ENCODE results near the gene ARHGEF17.

The ARHGEF17 gene

DNA sequence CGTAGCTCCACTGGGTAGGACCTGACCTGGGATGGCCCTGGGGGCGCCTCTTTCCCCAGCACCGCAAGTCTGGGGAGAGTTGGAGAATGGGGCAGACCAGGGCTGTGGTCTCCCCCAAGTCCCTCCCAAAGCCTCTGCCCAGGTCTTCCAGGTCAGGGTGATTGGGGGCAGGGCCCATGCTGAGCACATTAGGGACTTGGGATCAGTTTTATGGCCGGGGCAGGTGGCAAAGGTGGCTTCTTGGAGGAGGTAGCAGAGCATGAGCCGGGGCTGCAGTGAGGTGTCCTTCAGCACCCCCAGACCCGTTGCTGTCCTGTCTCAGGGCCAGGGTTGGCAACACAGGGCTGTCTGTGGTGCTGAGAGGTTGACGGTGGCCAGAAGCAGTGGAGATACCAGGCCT lies 74.1 kb downstream of the ARHGEF17 start:
- DNase-seq (ENCODE audit: low spot score) = no peak

GRCh38 chr11:73382747-73383146 lies 74.7 kb downstream of the ARHGEF17 start:
- DNase-seq (ENCODE audit: low spot score) = no peak

DNA sequence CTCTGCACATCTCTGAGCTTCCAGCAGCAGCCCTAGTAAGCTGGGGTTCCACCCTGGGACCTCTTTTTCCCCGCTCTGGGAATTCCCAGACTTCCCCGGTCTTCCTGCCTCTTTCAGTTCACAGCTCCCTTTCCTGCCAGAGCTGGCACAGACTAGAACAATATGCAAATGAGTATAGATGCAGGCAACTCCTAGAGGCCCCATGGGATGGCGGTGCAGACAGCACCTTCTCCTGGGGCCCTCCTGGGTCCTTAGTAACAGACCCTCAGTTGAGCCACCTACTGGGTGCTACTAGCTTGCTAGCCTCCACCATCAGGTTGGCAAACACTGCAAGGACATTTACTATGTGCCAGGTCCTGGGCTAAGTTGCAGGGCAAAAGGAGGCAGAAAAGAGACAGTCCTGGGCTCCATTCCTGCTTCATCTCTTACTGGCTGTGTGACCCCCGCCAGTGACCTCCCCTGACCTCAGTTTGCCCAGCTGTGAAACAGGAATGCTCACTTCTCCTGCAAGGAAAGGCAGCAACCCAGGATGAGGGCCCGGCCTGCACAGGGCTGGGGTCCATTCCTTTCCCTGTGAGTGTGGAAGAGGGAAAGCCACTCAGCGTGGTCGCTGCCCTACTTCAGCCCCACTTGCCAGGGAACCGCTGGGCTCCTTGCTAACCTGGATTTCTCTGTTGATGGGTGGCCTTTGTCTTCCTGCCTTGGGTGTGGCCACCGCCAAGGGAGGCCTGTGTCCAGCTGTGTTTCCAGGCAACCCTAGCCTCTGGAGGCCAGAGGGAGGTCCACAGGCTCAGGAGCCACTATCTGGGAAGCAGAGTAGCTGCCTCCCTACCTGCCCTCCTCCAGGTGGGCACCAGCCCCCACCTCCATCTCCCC lies 75.4 kb downstream of the ARHGEF17 start:
- DNase-seq (ENCODE audit: low spot score) = no peak

DNA sequence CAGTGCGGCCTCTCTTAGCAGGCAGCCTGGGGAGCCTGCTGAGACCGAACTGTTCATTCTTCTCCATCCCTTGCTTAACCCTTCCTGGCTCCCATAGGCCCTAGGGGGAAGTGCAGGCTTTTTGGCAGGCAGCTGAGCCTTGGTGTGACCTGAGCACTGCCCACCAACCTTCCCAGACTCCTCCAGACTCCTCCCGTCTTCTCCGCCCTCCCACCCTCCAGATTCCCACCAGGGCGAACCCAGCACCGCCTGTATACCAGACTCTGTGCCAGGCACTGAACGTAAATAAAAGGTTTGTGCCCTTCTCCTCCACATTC lies 76.0 kb downstream of the ARHGEF17 start:
- DNase-seq (ENCODE audit: low spot score) = no peak

DNA sequence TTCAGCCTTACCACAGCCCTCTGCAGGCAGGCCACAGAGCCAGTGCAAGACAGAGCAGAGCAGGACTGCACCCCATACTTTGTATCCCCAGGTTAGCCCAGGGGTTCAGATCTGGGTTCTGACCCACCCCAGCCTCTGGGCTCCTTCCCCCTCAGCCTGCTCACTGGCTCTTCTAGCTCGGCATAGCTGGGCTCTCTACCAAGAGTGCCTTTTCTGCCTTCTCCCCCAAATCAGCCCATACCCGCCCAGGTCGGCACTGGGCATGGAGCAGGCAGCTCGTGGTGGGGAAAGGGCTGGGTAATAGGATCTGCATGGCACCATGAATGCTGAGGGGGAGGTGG lies 76.4 kb downstream of the ARHGEF17 start:
- no peak for DNase-seq (ENCODE audit: low spot score)

GRCh38 chr11:73384872-73385689 lies 77.0 kb downstream of the ARHGEF17 start:
- DNase-seq (ENCODE audit: low spot score) = no peak

DNA sequence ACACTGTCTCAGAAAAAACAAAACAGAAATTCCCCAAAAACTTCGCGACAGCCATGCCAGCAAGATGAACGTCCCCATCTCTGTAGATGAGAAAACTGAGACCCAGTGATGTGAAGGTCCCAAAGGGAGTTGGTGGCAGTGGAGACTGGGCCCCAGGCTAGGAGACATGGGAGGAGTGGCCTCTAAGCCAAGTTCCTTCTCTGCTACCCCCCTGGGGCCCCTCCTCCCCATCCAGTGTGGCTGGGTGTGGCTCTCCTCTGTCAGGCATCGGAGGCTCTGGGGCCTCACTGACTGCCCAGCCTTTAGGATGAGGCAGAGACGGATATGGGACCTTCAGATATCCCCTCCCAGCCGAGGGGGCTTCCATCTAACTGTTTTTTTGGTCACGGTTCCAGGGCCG lies 77.9 kb downstream of the ARHGEF17 start:
- DNase-seq (ENCODE audit: low spot score) = no peak

DNA sequence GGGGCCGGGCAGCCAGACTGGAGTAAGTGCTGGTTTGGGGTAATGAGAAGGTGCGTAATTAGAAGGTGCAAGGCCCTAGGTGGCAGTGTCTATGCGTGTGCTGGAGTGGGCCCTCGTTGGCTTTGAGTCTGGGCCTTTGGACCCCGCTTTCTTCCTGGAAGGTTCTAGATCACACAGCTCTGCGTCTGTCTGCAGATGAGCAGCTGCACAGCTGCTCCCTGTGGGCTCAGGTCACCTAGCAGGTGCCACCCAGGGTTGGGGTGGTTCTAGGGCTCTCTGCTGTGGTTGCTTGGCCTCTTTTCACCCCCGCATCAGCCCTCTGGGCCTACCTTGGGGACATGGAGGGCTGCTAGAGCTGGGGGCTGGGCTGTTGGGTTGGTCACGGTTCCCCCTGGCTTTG lies 78.5 kb downstream of the ARHGEF17 start:
- no peak for DNase-seq (ENCODE audit: low spot score)

DNA sequence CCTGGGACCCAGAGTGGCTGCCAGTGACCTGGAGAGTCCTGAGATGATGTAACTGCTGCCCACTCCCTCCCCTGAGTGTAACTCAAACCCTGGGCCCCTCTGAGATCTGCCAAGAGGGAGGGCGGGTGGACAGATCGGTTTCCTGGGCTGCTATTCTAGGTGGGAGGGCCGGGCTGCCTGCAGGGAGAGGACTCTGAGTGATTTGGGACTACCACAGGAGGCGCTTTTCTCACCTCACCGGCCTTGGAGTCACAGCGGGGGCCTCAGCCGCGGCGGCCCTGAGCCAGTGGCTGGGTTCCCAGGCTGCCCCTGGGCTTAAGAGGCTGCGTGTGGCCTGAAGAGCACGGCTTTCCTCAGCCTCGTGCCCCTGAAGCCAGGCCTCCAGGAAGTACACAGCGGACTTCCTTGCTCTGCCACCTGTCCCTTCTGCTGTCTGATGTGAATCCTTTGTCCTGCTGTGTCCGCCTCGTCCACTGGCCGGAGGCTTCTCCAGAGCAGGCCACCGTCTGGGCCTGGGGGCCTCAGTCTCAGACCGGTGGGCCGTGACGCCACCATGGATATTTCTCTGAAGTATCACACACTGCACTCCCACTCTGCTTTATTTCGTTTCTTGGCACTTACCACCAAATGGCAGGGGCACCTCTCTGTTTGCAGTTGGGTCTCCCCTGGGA lies 79.7 kb downstream of the ARHGEF17 start:
- peak; percentile 51 for DNase-seq (ENCODE audit: low spot score)

DNA sequence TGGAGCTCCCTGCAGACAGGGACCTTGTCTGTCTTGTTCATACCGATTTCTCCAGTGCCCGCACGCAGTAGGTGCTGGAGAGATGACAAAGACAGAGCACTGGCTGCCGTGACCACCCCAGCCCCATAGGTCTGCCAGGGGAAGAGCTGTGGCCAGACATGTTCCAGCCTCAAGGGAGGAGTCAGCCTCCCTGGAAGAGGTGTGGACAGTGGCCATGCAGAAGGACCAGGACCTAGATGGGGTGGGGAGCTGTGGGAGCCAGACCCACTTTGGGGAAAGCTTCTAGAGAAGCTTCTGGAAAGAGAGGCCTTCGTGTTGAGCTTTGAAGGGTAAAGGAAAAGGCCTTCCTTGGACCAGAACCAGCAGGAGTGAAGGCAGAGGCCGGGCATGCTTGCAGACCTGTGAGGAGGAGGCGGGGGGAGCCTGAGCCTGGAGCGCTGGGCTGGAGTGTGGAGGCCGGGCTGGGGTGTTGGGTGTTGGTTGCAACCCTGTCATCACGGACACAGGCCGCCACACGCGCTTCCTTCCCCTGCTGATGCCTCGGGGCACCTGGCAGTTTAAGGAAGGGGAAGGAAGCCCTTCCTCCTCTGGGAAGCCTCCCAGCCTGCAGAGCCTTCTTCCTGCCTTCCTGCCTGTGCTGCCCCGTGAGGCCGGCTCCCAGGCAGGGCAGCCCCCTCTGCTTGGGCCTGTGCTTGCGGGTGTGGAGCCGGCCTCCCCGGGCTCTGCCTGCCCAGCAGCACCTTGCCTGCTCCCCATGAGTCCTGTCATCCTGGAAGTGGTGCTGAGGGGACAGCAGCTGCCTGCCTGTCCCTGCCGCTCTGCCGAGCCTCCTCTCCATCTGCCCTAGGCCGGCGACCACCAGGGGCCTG lies 80.4 kb downstream of the ARHGEF17 start:
- no peak for DNase-seq (ENCODE audit: low spot score)

- DNase-seq (ENCODE audit: low spot score) = no peak
These were observed 81.1 kb downstream of the ARHGEF17 start for GRCh38 chr11:73389134-73389525.

- no peak for DNase-seq (ENCODE audit: low spot score)
These were observed 81.8 kb downstream of the ARHGEF17 start for GRCh38 chr11:73389916-73390315.

DNA sequence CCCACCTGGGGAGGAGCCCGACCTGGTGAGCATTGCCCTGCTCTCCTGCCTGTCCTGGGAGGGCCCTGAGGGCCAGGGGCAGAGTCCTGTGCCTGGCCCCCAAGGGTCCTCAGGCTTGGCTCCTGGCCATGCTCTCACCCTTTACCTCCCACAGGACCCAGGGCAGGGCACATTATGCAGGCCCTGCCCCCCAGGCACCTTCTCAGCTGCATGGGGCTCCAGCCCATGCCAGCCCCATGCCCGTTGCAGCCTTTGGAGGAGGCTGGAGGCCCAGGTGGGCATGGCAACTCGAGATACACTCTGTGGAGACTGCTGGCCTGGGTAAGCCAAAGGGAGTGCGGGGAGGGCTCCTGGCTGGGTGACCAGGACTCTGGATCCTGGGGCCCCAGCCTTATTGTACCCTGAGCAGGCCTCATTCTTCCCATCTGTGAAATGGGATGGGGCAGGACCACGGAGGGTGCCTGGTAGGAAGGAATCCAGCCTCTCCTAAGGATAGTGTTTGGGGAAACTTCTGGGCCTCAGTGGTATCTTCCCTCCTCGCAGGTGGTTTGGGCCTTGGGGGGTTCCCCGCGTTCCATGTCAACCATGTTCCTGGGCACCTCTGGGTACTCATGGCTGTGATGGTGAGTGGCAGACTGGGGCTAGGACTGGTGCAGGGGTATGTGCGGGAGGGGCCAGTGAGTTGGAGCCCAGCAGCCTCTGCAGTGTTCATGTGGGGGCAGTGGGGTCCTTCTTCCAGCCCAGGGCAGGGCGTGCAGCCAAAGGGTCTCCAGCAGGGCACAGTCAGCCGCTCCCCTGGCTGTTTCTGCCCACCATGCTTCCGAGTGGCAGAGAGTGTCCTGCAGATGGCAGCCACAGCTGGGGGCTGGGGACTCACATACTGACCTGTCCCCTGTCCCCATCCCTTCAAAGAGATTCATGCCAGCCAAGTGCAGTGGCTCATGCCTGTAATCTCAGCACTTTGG lies 82.8 kb downstream of the ARHGEF17 start:
- no peak for DNase-seq (ENCODE audit: low spot score)

DNA sequence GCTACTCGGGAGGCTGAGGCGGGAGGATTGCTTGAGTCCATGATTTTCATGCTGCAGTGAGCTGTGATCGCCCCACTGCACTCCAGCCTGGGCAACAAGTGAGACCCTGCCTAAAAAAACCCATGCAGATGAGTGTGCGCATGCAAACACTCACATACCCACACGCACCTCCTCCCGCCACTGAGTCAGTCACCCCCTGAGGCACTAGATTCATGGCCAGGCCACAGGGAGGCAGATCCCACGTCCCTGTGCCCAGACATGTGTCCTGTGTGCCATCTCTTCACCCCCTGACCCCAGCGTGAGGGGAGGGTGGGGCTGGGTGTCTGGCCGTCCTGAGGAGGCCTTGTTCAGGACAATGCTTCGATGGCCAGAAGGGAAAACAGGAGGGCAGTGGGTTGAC lies 83.6 kb downstream of the ARHGEF17 start:
- DNase-seq (ENCODE audit: low spot score) = no peak

- no peak for DNase-seq (ENCODE audit: low spot score)
These were observed 84.3 kb downstream of the ARHGEF17 start for GRCh38 chr11:73392108-73393010.

DNA sequence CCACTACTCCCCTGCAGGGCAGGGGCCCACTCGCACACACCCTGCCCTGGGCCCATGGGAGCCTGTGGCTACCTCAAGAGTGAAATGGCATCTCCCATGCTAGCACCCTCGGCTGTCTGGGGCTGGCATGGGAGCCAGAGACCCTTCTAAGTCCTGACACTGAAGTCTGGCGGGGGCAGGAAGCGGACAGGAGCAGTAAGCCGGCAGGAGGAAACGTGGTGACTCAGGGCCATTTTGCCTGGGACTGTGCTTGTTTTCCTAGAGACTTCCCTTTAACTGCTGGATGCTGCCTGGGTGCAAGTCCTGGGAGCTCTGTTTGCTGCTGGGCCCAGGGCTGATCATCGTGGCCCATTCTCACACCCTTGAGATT lies 84.9 kb downstream of the ARHGEF17 start:
- no peak for DNase-seq (ENCODE audit: low spot score)

DNA sequence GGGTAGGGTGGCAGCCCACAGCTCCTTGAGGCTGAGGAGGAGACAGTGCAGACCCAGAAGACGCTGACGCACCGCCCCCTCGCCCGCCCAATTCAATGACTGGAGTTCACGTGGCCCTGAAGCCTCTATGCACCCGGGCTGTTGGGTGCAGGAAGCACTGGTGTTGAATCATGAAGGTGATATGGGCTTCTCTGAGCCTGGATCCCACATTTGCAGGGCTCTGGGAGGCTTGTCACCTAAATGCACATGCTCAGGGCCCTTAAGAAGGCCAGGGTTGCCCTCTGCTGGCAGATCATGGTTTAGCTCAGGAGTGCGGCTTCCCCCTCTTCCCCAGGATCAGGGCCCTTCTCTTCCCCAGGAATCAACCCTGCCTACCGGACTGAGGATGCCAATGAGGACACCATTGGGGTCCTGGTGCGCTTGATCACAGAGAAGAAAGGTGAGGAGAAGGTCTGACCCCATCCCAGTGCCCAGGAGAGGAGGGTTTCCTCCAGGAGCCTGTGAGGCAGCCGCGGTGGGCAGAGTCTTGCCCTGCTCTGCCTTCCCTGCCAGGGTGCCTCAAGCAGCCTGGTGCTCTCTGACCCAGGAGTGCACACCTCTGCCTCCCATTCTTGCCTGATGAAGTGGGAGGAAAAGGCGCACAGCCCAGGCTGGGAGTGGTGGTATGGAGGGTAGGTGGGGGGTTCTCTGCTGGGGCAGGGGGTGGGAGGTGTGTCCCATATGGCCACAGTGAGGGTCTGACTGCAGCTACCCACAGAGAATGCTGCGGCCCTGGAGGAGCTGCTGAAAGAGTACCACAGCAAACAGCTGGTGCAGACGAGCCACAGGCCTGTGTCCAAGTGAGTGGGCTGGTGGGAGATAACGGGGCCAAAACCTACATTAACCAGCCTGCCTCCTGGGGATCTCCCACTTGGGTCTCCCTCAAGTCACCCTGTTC lies 85.7 kb downstream of the ARHGEF17 start:
- peak; percentile 88 for DNase-seq (ENCODE audit: low spot score)

GRCh38 chr11:73394416-73395296 lies 86.6 kb downstream of the ARHGEF17 start:
- DNase-seq (ENCODE audit: low spot score) = no peak
